ENCODE results near the gene DNTTIP2.

GRCh38 chr1:93851327-93851712, 27.7 kb downstream of the DNTTIP2 start:
- TF ChIP-seq CTCF (IDR thresholded peaks at IDR 0.05): no peak
- TF ChIP-seq EP300 (IDR thresholded peaks at IDR 0.05): no peak
- no peak for TF ChIP-seq POLR2AphosphoS5 (IDR thresholded peaks at IDR 0.05)

Data from suprapubic skin (tissue), 4 donors.